NT2/D1 (cell line): ENCODE measurements around the gene MLLT11.
"Not testable (repeated sequence)": the region's sequence is repeated elsewhere in the genome, so short reads cannot be mapped to it uniquely, and the experiment has no call there.

Source experiments
- DNase-seq: peaks from one replicate; pipeline ENCODE4 v3.0.0-alpha.2; 2011; ENCODE audit warnings: low read depth, low spot score
- H3K27me3 ChIP-seq: 2 replicates; pipeline ENCODE4 v1.6.0; 2011; ENCODE audit warnings: mild to moderate bottlenecking; ENCODE audit not compliant: insufficient read length, insufficient read depth
- H3K36me3 ChIP-seq: 2 replicates; pipeline ENCODE4 v1.6.1; 2011; ENCODE audit warnings: mild to moderate bottlenecking, low read length, mixed read lengths; ENCODE audit not compliant: insufficient read depth, insufficient read length
- H3K4me1 ChIP-seq: 2 replicates; pipeline ENCODE4 v1.5.1; 2011; ENCODE audit not compliant: insufficient read depth, insufficient read length
- H3K4me3 ChIP-seq: 2 replicates; pipeline ENCODE4 v1.5.1; 2011; ENCODE audit warnings: low read depth; ENCODE audit not compliant: insufficient read length
- H3K9ac ChIP-seq: 2 replicates; pipeline ENCODE4 v1.6.0; 2011; ENCODE audit warnings: low read depth; ENCODE audit not compliant: insufficient read length
- H3K9me3 ChIP-seq: 2 replicates; pipeline ENCODE4 v1.5.1; 2011; ENCODE audit warnings: mild to moderate bottlenecking, low read length; ENCODE audit not compliant: insufficient read depth
- SUZ12 ChIP-seq: IDR thresholded peaks from 2 replicates; pipeline ENCODE4 v1.6.1; 2011; ENCODE audit not compliant: insufficient read length, insufficient read depth; ENCODE audit errors: extremely low read depth
- YY1 ChIP-seq: IDR thresholded peaks from 2 replicates; pipeline ENCODE4 v1.6.1; 2011; ENCODE audit not compliant: insufficient read length, insufficient read depth
- ZNF274 ChIP-seq: IDR thresholded peaks from 2 replicates; pipeline ENCODE4 v1.6.1; 2011; ENCODE audit warnings: mild to moderate bottlenecking, low read depth, low read length

MLLT11 gene

DNA sequence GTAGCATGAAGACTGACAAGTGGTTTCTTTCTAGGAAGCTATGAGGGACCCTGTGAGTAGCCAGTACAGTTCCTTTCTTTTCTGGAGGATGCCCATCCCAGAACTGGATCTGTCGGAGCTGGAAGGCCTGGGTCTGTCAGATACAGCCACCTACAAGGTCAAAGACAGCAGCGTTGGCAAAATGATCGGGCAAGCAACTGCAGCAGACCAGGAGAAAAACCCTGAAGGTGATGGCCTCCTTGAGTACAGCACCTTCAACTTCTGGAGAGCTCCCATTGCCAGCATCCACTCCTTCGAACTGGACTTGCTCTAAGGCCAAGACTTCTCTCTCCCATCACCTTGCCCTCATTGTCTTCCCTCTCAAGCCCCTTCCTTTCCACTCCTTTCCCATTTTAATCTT is 7.0 kb downstream of the MLLT11 start:
- H3K4me1 ChIP-seq, result peaks cover 6% of the 10 kb centered on the region

GRCh38 chr1:151069103-151069486 is 8.9 kb downstream of the MLLT11 start:
- Histone ChIP-seq H3K4me1 (peaks cover 6% of the 10 kb centered on the region), H3K27me3 (no peaks in the 10 kb centered on the region), H3K9me3 (no peaks in the 10 kb centered on the region), H3K4me3 (no peak overlapping the region), H3K36me3 (peaks cover 48% of the 10 kb centered on the region), H3K9ac (peak overlapping the region; percentile 1)
- DNase-seq, result no peak
- TF ChIP-seq SUZ12 (no peak), YY1 (no peak), ZNF274 (no peak)

More for the DNA sequence above, 7.0 kb downstream of the MLLT11 start:
- H3K36me3 ChIP-seq, result peaks cover 59% of the 10 kb centered on the region
- no peaks in the 10 kb centered on the region for H3K27me3 ChIP-seq
- no peak for TF ChIP-seq YY1
- no peak for TF ChIP-seq SUZ12
- no peak for TF ChIP-seq ZNF274
- no peak overlapping the region for H3K9ac ChIP-seq
- no peak for DNase-seq
- no peaks in the 10 kb centered on the region for H3K9me3 ChIP-seq
- H3K4me3 ChIP-seq, result no peak overlapping the region

GRCh38 chr1:151070474-151071276 is 10.5 kb downstream of the MLLT11 start, which contains the start of gene GABPB2:
Gene GABPB2, plus strand, starts transcription at chr1:151070761. Its CDS starts 17,429 bp downstream, at chr1:151088190.
- Histone ChIP-seq H3K27me3 (no peaks in the 10 kb centered on the region), H3K9ac (peak within 1 kb of the TSS; percentile 97), H3K9me3 (no peaks in the 10 kb centered on the region), H3K4me1 (peaks cover 3% of the 10 kb centered on the region), H3K4me3 (peak within 1 kb of the TSS; percentile 91), H3K36me3 (peaks cover 42% of the 10 kb centered on the region)
- peak; percentile 97 for DNase-seq
- TF ChIP-seq YY1 (peak; percentile 89), SUZ12 (no peak), ZNF274 (no peak)

GRCh38 chr1:151072224-151072623 is 12.0 kb downstream of the MLLT11 start:
- Histone ChIP-seq H3K27me3 (no peaks in the 10 kb centered on the region), H3K9me3 (no peaks in the 10 kb centered on the region), H3K9ac (no peak overlapping the region), H3K4me3 (no peak overlapping the region), H3K36me3 (peaks cover 29% of the 10 kb centered on the region), H3K4me1 (peaks cover 3% of the 10 kb centered on the region)
- TF ChIP-seq YY1, result no peak
- TF ChIP-seq ZNF274, result no peak
- no peak for TF ChIP-seq SUZ12
- no peak for DNase-seq

DNA sequence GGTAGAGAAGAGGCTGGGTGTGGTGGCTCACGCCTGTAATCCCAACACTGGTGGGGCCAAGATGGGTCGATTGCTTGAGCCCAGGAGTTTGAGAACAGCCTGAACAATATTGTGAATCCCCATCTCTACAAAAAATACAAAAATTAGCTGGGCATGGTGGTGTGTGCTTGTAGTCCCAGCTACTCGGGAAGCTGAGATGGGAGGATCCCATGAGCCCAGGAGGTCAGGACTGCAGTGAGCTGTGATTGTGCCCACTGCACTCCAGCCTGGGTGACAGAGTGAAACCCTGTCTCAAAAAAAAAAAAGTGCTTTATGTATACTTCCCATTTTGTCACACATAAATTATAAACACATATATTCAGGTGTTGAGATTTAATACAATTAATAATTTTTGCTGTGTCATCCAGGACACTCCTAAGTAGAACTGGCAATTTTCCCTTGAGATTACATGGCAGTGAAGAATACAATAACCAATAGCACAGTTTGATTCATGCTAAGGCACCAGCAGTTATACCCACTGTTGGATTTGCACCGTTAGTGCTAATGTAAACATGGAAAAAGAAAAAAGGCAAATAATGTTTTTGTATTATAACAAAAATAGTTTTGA is 25.9 kb downstream of the MLLT11 start:
- Histone ChIP-seq H3K9ac (no peak overlapping the region), H3K36me3 (no peaks in the 10 kb centered on the region), H3K9me3 (no peaks in the 10 kb centered on the region), H3K4me1 (no peaks in the 10 kb centered on the region), H3K4me3 (no peak overlapping the region), H3K27me3 (no peaks in the 10 kb centered on the region)
- DNase-seq, result no peak
- no peak for TF ChIP-seq ZNF274
- no peak for TF ChIP-seq SUZ12
- no peak for TF ChIP-seq YY1

DNA sequence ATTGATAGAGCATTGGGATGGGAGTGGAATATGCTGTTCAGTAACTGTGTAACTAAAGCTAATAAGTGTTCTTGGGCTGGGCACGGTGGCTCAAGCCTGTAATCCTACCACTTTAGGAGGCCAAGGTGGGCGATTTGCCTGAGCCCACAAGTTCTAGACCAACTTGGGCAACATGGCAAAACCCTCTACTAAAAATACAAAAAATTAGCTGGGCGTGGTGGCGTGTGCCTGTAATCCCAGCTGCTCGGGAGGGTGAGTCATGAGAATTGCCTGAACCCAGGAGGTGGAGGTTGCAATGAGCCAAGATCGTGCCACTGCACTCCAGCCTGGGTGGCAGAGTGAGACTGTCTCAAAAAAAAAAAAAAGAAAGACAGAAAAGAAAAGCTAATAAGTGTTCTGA is 37.2 kb downstream of the MLLT11 start:
- H3K4me1 ChIP-seq, H3K27me3 ChIP-seq, H3K4me3 ChIP-seq, DNase-seq, H3K9me3 ChIP-seq, H3K36me3 ChIP-seq, H3K9ac ChIP-seq: not testable (repeated sequence)

DNA sequence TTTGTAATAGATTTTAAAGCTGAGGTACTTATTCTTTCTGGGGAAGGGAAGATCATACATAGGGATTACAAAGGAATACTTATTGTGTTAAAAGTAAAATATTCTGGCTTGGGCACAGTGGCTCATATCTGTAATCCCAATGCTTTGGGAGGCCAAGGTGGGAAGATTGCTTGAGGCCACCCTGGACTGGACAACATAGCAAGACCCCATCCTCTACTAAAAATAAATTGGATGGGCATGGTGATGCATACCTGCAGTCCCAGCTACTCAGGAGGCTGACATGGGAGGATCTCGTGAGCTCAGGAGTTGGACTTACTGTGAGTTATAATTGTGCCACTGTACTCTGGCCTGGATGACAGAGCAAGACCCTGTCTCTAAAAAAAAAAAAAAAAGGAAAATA is 37.9 kb downstream of the MLLT11 start:
- Histone ChIP-seq H3K27me3 (no peaks in the 10 kb centered on the region), H3K4me1 (no peaks in the 10 kb centered on the region), H3K36me3 (peaks cover 6% of the 10 kb centered on the region), H3K4me3 (no peak overlapping the region), H3K9ac (no peak overlapping the region), H3K9me3 (no peaks in the 10 kb centered on the region)
- TF ChIP-seq YY1 (no peak), ZNF274 (no peak), SUZ12 (no peak)
- DNase-seq, result no peak

- no peaks in the 10 kb centered on the region for H3K36me3 ChIP-seq
- DNase-seq, result no peak
- TF ChIP-seq SUZ12 (no peak), ZNF274 (no peak), YY1 (no peak)
- no peak overlapping the region for H3K4me3 ChIP-seq
- H3K9ac ChIP-seq, result no peak overlapping the region
- H3K9me3 ChIP-seq, result no peaks in the 10 kb centered on the region
- no peaks in the 10 kb centered on the region for H3K27me3 ChIP-seq
- no peaks in the 10 kb centered on the region for H3K4me1 ChIP-seq
Observed at GRCh38 chr1:151104630-151105029, 44.4 kb downstream of the MLLT11 start.
